ENCODE results near the gene CD59. TPM values are rescaled to one million over a fixed set of nuclear protein-coding genes. Genes with fewer than 3 reads are reported as not detected.

CD59 gene
- total RNA-seq, 1 experiment from 2014 or later = 736 TPM

DNA sequence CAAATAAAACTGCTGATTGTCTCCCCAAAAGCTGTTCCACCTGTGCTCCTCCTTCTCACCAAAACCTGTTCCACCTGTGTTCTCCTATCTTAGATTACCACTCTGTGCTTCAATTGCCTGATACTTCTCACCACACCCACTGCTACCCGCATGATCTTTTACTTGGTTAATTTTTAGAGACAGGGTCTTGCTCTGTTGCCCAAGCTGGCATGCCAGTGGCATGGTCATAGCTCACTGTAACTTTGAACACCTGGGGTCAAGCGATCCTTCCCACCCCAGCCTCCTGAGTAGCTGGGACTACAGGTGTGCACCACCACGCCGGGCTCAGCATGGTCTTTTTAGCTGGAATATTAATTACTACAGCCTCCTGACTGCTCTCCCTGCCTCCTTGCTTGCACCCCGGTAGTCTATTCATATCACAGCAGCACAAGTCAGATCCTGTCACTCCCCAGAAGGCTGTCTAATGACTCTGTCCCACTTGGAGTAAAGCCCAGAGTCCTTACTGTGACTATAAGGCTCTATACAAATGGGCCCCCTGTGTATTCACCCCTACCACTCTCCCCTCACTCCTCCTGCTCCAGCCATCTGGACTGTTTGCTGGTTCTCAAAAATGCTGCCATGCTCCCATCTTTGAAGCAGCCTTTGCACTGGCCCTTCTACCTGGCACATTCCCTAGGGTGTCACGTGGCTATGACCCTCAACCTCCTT lies 39.1 kb downstream of the CD59 start:
- no peaks in the 10 kb centered on the region for H3K36me3 ChIP-seq (ENCODE audit: control insufficient read depth, insufficient read depth, low read length)
- peaks cover 91% of the 10 kb centered on the region for H3K4me1 ChIP-seq (ENCODE audit: control insufficient read depth, insufficient read depth, low read length)
- no peak for TF ChIP-seq SIN3A (IDR thresholded peaks at IDR 0.05; ENCODE audit: borderline replicate concordance, insufficient read depth, low read depth, low read length)
- TF ChIP-seq REST (IDR thresholded peaks at IDR 0.05; ENCODE audit: insufficient read depth in 1 of 2, low read depth in 2 of 2, low read length in 1 of 2) = no peak
- no peak for TF ChIP-seq TCF7L2 (IDR thresholded peaks at IDR 0.05; ENCODE audit: low read depth, low read length)
- BruUV-seq (replicated peaks) = no TSS peak
- intact Hi-C loops (cut with micrococcal nuclease; ENCODE audit: unreplicated experiment) (no loop called here), in situ Hi-C loops (cut with HindIII; ENCODE audit: low pct_unique_long_range_greater_than_20kb, low sequenced_read_pairs) (no loop called here)
- no peaks in the 10 kb centered on the region for H3K27me3 ChIP-seq (ENCODE audit: control insufficient read depth, insufficient read depth, low read length)
- ATAC-seq (no peak), DNase-seq (ENCODE audit: low read depth, low spot score) (no peak)
- POLR2A ChIA-PET = no interaction called here
- peak overlapping the region; percentile 94 for H3K27ac ChIP-seq (ENCODE audit: low read length)
- no peaks in the 10 kb centered on the region for H3K9me3 ChIP-seq (ENCODE audit: control insufficient read depth, insufficient read depth, low read depth, low read length)
- H3K4me3 ChIP-seq (ENCODE audit: low read depth in 2 of 2, low read length in 2 of 2) = no peak overlapping the region
- CTCF ChIA-PET = no interaction called here

GRCh38 chr11:33696411-33696810 lies 39.8 kb downstream of the CD59 start:
- peak overlapping the region; percentile 94 for H3K27ac ChIP-seq (ENCODE audit: low read length)
- DNase-seq (ENCODE audit: low read depth, low spot score) (no peak), ATAC-seq (no peak)
- ChIA-PET CTCF (interaction anchor here (1.1 kb wide), 1 partner anchor 46 kb away, joined by 3 read pairs; no protein-coding TSS in a partner anchor), POLR2A (interaction anchor here (0.7 kb wide), 1 partner anchor 38 kb away, joined by 11 read pairs; no protein-coding TSS in a partner anchor)
- no peaks in the 10 kb centered on the region for H3K9me3 ChIP-seq (ENCODE audit: control insufficient read depth, insufficient read depth, low read depth, low read length)
- no TSS peak for BruUV-seq (replicated peaks)
- no peaks in the 10 kb centered on the region for H3K36me3 ChIP-seq (ENCODE audit: control insufficient read depth, insufficient read depth, low read length)
- TF ChIP-seq TCF7L2 (IDR thresholded peaks at IDR 0.05; ENCODE audit: low read depth, low read length) (no peak), POLR2AphosphoS5 (IDR thresholded peaks at IDR 0.05; ENCODE audit: low read depth, low read length) (no peak), SIN3A (IDR thresholded peaks at IDR 0.05; ENCODE audit: borderline replicate concordance, insufficient read depth, low read depth, low read length) (no peak), REST (IDR thresholded peaks at IDR 0.05; ENCODE audit: insufficient read depth in 1 of 2, low read depth in 2 of 2, low read length in 1 of 2) (no peak)
- TF ChIP-seq, protein P1, sequence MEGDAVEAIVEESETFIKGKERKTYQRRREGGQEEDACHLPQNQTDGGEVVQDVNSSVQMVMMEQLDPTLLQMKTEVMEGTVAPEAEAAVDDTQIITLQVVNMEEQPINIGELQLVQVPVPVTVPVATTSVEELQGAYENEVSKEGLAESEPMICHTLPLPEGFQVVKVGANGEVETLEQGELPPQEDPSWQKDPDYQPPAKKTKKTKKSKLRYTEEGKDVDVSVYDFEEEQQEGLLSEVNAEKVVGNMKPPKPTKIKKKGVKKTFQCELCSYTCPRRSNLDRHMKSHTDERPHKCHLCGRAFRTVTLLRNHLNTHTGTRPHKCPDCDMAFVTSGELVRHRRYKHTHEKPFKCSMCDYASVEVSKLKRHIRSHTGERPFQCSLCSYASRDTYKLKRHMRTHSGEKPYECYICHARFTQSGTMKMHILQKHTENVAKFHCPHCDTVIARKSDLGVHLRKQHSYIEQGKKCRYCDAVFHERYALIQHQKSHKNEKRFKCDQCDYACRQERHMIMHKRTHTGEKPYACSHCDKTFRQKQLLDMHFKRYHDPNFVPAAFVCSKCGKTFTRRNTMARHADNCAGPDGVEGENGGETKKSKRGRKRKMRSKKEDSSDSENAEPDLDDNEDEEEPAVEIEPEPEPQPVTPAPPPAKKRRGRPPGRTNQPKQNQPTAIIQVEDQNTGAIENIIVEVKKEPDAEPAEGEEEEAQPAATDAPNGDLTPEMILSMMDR (IDR thresholded peaks at IDR 0.05) = no peak
- no peaks in the 10 kb centered on the region for H3K27me3 ChIP-seq (ENCODE audit: control insufficient read depth, insufficient read depth, low read length)
- intact Hi-C loops (cut with micrococcal nuclease; ENCODE audit: unreplicated experiment) (no loop called here), in situ Hi-C loops (cut with HindIII; ENCODE audit: low pct_unique_long_range_greater_than_20kb, low sequenced_read_pairs) (no loop called here)
- H3K4me1 ChIP-seq (ENCODE audit: control insufficient read depth, insufficient read depth, low read length) = peaks cover 91% of the 10 kb centered on the region
- H3K4me3 ChIP-seq (ENCODE audit: low read depth in 2 of 2, low read length in 2 of 2) = no peak overlapping the region
